NCI-H446 treated with DMSO at 0.1 percent for 48 hours (cell line): ENCODE measurements around the gene CST8.

Experiments used
- DNase-seq: peaks from one replicate; lab custom pipeline; 2025; lab: John Stamatoyannopoulos, UW

The CST8 gene

DNA sequence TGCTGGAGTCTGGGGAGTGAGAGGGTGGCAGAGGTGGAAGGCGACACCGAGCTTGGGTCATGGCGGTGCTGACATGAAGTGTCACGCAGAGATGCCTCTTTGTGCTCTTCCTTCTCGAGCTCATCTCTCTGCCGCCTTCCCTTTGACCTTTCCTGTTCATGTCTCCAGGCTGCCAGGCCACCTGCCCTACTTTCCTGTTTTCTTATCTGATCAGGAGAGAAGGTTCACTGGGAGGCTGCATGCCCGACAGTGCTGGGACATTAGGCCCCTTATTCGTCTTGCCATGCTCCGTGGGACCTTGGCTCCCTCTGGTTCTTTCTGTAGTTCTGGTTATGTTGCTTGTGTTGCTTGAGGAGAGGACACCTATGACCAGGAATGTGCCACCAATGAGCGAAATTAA is 33.2 kb downstream of the CST8 start:
- DNase-seq = no peak

DNA sequence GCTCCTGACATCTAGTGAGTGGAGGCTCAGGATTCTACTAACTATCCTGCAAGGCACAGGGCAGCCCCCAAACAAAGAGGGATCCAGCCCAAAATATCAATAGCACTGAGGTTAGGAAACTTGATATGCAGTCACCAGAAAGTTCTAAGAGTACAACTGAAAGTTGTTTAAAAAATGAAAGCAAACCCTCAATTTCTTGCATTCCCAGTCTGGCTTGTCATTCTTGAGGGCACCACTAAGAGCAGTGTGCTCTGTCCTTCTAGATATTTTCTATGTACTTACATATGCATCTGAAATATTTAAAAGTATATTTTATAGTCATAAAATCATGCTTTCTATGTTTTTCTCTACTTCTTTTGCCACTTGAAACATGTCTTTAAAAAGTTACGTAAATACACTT is 35.9 kb downstream of the CST8 start:
- no peak for DNase-seq

DNA sequence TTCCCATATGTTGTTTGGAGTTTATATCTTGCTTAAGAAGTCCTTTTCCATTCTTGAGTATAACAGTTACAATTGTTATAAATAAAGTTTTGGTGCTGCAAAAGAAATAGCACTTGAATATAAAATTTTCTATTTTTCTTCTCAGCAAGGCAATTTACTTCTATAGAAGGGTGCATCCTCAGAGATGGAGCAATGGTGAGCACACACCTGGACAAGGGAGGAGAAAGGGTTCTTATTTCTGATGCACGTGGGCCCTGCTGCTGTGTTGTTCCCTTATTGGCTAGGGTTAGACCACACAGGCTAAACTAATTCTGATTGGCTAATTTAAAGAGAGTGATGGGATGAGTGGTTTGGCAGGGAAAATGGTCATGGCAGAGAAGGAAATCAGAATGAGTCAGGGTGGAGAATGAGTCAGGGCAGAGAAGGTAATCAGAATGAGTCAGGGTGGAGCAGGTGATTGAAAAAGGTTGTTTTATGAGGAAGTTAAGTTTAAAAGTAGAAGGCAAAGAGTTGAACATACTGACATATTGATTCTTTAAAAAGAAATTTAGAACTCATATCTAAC is 38.0 kb downstream of the CST8 start:
- no peak for DNase-seq

DNA sequence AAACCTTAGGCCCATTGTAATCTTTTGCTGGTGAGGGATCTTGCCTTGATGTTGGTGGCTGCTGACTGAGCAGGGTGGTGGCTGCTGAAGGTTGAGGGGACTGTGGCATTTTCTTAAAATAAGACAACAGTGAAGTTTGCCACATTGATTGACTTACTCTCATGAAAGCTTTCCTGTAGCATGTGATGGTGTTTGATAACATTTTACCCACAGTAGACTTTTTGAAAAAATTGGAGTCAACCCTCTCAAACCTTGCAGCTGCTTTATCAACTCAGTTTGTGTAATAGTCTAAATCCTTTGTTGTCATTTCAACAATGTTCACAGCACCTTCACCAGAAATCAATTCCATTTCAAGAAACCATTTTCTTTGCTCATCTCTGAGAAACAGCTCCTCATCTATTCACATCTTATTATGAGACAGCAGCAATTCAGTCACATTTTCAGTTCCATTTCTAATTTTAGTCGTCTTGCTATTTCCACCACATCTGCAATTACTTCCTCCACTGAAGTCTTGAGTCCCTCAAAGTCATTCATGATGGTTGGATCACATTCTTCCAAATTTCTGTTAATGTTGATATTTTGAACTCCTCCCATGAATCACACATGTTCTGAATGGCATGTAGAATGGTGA is 40.1 kb downstream of the CST8 start:
- DNase-seq = no peak

DNA sequence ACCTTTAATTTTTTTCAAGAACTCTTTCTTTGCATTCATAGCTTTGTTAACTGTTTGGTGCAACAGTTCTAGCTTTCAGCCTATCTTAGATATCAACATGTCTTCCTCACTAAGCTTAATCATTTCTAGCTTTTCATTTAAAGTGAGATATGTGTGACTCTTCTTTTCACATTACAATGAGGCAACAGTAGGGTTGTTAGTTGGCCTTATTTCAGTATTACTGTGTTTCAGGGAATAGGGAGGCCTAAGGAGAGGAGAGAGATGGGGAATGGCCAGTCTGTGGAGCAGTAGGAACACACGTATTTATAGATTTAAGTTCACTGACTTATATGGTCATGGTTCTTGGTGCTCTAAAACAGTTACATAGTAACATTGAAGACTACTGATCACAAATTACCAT is 41.6 kb downstream of the CST8 start:
- DNase-seq = no peak

DNA sequence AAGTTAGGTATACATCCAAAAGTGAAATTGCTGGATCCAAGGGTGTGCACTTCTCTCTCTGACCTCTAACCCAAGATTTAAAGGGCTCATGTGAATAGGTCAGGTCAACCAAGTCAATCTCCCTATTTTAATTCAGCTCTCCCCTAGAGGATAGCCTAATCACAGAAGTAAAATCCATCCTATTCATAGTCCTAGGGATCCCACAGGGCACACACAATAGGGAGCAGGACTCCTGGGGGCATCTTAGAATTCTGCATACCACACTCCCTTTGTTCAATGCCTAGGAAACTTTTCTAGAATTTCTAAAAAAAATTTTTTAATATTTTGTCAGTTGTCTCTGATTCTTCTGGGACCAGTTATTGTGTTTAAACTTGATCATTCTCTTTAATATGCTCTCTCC is 42.2 kb downstream of the CST8 start:
- no peak for DNase-seq

DNA sequence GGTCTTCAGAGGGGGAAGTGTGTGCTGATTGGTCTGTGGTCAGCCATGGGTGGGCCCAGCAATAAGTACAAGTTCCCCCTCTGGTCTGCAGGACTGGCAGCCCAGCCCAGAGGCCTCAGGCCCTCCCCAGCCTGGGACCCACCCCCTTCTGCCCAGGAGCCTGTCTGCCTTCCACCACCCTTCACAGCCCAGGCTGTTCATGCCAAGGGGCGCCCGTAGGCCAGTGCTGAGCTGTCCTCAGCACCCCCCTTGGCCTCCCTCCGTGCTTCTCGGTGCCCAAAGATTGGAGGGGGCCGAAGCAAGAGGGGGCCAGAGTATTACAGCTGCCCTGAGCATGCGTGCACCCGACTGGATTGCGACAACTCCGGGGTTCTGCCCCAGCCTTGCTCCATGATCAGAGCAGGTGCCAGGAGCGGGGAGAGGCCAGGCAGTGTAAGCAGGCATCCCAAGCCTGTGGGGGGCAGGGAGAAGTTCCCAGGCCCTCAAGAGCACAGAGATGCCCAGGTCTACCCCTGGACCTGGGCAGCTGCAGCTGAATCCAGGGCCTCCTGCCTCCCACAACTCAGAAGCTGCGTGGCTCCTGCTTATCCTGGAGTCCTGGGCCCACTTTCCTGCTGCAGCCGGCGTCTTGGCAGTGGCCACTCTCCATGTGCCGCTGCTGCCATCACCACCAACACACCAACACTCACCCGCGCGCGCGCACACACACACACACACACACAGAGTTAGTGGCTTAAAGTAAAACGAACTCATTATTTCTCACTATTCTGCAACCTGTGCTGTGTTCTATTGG is 44.1 kb downstream of the CST8 start:
- no peak for DNase-seq

DNA sequence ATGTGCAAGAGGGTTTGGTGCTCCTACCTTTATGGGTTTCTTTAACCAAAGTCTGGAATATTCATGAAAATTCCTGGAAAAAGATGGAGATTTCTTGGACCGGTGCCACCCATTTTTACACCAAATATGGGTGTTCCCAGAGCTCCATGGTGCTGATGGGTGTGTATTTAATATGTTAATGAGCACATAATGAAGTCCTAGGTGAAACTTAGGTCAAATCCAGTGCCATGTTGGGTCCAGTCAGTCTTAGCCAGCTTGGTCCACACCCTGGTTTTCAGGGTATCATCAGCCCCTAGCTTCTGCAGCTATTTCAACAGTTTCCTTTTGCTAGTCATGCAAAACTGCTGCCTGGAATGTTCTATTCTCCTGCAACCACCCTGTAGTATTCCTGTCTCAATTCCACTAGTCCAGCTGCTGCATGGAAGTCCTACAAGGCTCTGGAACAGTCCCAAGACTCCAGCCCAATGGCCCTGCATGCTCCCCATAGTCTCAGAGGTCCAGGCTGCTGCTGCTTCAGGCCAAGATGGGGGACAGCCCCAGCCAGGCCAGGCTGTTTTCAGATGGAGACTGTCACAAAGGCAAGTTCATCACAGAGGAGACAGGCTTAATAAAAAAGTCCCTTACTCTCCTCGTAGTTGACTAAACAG is 45.5 kb downstream of the CST8 start:
- no peak for DNase-seq

DNA sequence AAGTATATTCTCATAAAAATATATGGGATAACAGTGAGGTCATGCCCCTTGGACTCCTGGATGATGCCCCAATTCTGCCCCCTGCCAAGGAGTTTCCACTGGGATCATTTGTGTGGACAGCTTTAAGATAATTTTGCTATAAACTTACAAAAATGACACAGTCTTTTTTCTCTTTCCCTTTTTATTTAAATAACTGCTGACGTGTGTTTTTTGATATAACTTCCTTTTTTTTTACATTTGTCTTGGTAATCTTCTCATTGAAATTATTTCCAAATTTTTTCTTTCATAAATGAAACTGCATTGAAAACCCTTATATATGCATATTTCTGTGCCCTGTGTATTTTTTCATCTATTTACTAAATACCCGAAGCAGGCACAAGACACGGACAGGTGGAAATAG is 46.1 kb downstream of the CST8 start:
- DNase-seq = no peak

DNA sequence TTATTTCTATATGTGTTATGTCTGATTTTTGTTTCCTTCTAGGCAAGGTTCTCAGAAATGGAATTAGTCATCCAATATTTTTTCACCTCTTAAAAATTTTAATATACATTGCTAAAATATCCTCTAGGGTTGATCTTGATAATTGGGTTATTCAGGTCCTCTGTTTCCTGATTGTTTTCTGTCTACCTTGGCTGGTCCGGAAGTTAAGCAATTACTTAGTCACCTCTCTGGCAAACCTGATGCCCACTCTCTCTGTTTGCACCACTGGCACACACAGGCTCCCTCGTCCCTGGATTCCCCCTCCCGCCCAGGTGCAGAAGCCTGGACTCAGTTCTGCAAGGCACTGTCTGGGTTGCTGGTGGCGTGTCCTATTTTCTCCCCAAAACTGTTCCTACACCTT is 49.7 kb downstream of the CST8 start:
- DNase-seq = no peak

DNA sequence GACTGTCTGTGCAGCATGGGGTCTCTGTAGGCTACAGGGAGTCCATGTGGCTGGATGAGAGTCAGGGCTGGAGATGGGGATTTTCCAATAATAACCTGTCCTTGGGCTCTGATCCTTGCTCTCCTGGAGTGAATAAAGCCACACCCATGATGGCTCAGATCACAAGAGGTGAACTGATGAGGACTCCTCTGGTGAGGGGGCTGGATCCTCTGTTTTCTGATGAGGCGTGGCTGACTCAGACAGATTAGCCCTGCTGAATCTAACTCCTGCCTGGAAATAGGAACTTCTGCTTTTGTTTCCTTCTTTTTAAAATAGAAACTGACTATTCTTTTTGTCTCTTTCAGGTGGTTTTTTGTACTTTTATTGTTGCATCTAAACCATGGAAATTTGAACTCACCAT is 50.4 kb downstream of the CST8 start:
- no peak for DNase-seq

DNA sequence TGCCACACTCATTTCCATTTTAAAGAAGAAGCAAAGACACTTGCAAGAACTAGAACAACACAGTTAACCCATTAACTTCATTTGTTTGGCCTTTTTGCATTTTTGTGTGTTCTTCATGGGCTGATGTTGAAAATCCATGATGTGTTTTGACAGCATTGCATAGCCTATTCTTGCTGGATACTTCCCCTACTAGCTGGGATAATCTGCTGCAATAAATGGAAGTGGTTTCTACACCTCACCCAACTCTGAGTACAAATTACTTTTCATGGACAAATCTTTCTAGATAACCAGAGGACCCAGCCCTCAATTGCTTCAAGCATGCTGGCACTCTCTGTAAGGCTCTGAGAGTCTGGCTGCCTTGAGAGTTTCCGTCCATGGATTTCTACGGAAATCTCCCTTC is 50.9 kb downstream of the CST8 start:
- DNase-seq = no peak

DNA sequence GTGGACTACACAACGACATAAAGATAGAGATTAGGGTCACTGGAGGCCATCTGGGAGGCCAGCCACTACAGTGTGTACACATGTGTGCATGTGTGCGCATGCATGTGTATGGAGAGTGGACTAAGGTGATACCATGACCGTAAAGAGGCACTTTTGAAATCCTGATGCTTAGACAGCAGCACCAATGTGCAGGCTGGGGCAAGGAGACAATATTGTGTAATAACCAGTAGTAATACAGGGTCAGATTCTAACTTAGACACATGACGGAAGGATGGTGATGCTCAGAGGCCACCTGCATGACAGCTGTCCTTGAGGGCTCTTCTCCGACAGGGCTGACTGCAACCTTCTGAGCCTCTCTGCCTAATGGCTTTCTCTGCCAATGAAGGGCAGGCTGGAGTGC is 51.9 kb downstream of the CST8 start:
- DNase-seq = no peak

DNA sequence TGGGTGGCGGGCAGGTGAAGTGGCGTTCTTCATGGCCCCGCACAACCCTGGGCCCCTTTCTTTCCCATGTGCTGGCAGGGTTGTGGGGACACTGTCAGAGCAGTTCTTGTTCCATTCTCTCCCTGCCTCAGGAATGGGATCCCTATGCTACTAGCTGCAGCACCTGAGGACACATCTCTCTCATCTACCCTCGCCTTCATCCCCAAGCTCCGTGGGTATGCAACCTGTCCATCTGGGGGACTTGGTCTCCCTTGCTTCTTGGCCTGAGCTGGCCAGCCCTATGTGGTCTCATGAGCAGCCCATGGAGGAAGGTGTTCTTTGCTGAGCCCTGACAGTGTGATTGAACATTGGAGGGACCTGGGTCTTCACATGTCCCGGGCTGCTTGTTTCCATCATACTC is 53.2 kb downstream of the CST8 start:
- DNase-seq = no peak
